Lower lobe of right lung (tissue), 2 donors: ENCODE measurements around the gene CCDC54. TPM values are rescaled to one million over a fixed set of nuclear protein-coding genes. Genes with fewer than 3 reads are reported as not detected.
"Not testable (repeated sequence)": the region's sequence is repeated elsewhere in the genome, so short reads cannot be mapped to it uniquely, and the experiment has no call there.

Experiments used
- ATAC-seq, 2 donors: fragments of 200-7000 bp; cut with Tn5 transposase; one replicate each; pipeline ENCODE4 v1.9.1; 2020 to 2022; ENCODE audit warnings: mild to moderate bottlenecking in 2 of 2, moderate library complexity in 2 of 2
- DNase-seq: peaks from one replicate; pipeline ENCODE4 v3.0.0-alpha.2; 2020
- H3K27ac ChIP-seq: fragments of 200-600 bp; one replicate; pipeline ENCODE4 v1.8.0; 2022
- H3K27me3 ChIP-seq: fragments of 200-600 bp; one replicate; pipeline ENCODE4 v1.8.0; 2022; ENCODE audit warnings: low read depth
- H3K36me3 ChIP-seq: fragments of 200-600 bp; one replicate; pipeline ENCODE4 v1.8.0; 2022; ENCODE audit warnings: mild to moderate bottlenecking
- H3K4me1 ChIP-seq: fragments of 200-600 bp; one replicate; pipeline ENCODE4 v1.8.0; 2022
- H3K4me3 ChIP-seq: fragments of 200-600 bp; one replicate; pipeline ENCODE4 v1.8.0; 2022; ENCODE audit warnings: mild to moderate bottlenecking
- H3K9me3 ChIP-seq: fragments of 200-600 bp; one replicate; pipeline ENCODE4 v1.8.0; 2022
- CTCF ChIP-seq: fragments of 200-600 bp; IDR thresholded peaks from one replicate; pipeline ENCODE4 v1.8.0; 2022; ENCODE audit warnings: antibody characterized with exemption, mild to moderate bottlenecking
- intact Hi-C: fragments of 100-400 bp; cut with DNase I; formaldehyde crosslinking; loops from one replicate; pipeline ENCODE4 v1.11.0; 2022
- long read RNA-seq: library from polyadenylated mRNA; unstranded; transcript quantifications from one replicate; pipeline ENCODE4 v2.0.0, GENCODE V29; 2021
- total RNA-seq: library from RNA; stranded (reverse); fragmentation: NEBNext Ultra II Directional; extraction: Animal tissue kit (Norgen Biotek cat#: 25700); gene quantifications from one replicate; pipeline ENCODE4 v1.2.1, GENCODE V29; 2021
- donor health status: DM: no; HTN: yes; CAD: no; lungs with severe emphysema.

The CCDC54 gene
- total RNA-seq = not detected
- long read RNA-seq = 0 reads

- Histone ChIP-seq H3K36me3 (no peaks in the 10 kb centered on the region), H3K9me3 (no peaks in the 10 kb centered on the region), H3K4me3 (no peak within 1 kb of the TSS), H3K27ac (no peak within 1 kb of the TSS), H3K4me1 (no peaks in the 10 kb centered on the region), H3K27me3 (no peaks in the 10 kb centered on the region)
- intact Hi-C loops = no loop called here
- TF ChIP-seq CTCF = no peak
- no peak for DNase-seq
- no peak for ATAC-seq
Measured at GRCh38 chr3:107377151-107377550, at the start of gene CCDC54. Gene CCDC54 (plus strand): TSS chr3:107377439. CDS start chr3:107377588, 149 bp downstream.

GRCh38 chr3:107328069-107328468, 49.2 kb upstream of the CCDC54 start:
- DNase-seq = no peak
- H3K4me3 ChIP-seq = no peak overlapping the region
- intact Hi-C loops = no loop called here
- H3K27ac ChIP-seq = no peak overlapping the region
- no peaks in the 10 kb centered on the region for H3K9me3 ChIP-seq
- peak in 1 of 2 donors; percentile 27 for ATAC-seq
- H3K36me3 ChIP-seq = no peaks in the 10 kb centered on the region
- TF ChIP-seq CTCF = no peak
- H3K4me1 ChIP-seq = no peaks in the 10 kb centered on the region
- no peaks in the 10 kb centered on the region for H3K27me3 ChIP-seq

GRCh38 chr3:107329088-107329487, 48.2 kb upstream of the CCDC54 start:
- no peaks in the 10 kb centered on the region for H3K9me3 ChIP-seq
- ATAC-seq (no peak), DNase-seq (no peak)
- H3K27me3 ChIP-seq = no peaks in the 10 kb centered on the region
- no peaks in the 10 kb centered on the region for H3K36me3 ChIP-seq
- TF ChIP-seq CTCF = no peak
- no peaks in the 10 kb centered on the region for H3K4me1 ChIP-seq
- intact Hi-C loops = no loop called here
- H3K27ac ChIP-seq = no peak overlapping the region
- H3K4me3 ChIP-seq = no peak overlapping the region

- H3K4me3 ChIP-seq, H3K9me3 ChIP-seq, ATAC-seq, H3K27ac ChIP-seq, DNase-seq, H3K4me1 ChIP-seq, H3K27me3 ChIP-seq, intact Hi-C loops, H3K36me3 ChIP-seq: not testable (repeated sequence)
Measured at GRCh38 chr3:107339690-107340089, 37.5 kb upstream of the CCDC54 start.

- no peaks in the 10 kb centered on the region for H3K9me3 ChIP-seq
- no peaks in the 10 kb centered on the region for H3K4me1 ChIP-seq
- no peaks in the 10 kb centered on the region for H3K27me3 ChIP-seq
- H3K36me3 ChIP-seq = no peaks in the 10 kb centered on the region
- H3K4me3 ChIP-seq = no peak overlapping the region
- TF ChIP-seq CTCF = no peak
- H3K27ac ChIP-seq = no peak overlapping the region
- ATAC-seq (no peak), DNase-seq (no peak)
- intact Hi-C loops = no loop called here
Measured at GRCh38 chr3:107344722-107345121, 32.5 kb upstream of the CCDC54 start.

- ATAC-seq = no peak
- H3K4me1 ChIP-seq = no peaks in the 10 kb centered on the region
- no peak overlapping the region for H3K4me3 ChIP-seq
Measured at GRCh38 chr3:107345822-107346405, 31.3 kb upstream of the CCDC54 start.

More at GRCh38 chr3:107345822-107346405, 31.3 kb upstream of the CCDC54 start:
- H3K9me3 ChIP-seq = no peaks in the 10 kb centered on the region
- intact Hi-C loops = no loop called here
- no peak for TF ChIP-seq CTCF
- no peak overlapping the region for H3K27ac ChIP-seq
- H3K36me3 ChIP-seq = no peaks in the 10 kb centered on the region
- H3K27me3 ChIP-seq = no peaks in the 10 kb centered on the region
- DNase-seq = no peak
